Measurements from ENCODE around the gene DBF4B. TPM values are rescaled to one million over a fixed set of nuclear protein-coding genes. Genes with fewer than 3 reads are reported as not detected.
"Not testable (repeated sequence)": the region's sequence is repeated elsewhere in the genome, so short reads cannot be mapped to it uniquely, and the experiment has no call there.

The DBF4B gene
- total RNA-seq, 2 donors from 2014 or later = 3.6 to 5.6 TPM

DNA sequence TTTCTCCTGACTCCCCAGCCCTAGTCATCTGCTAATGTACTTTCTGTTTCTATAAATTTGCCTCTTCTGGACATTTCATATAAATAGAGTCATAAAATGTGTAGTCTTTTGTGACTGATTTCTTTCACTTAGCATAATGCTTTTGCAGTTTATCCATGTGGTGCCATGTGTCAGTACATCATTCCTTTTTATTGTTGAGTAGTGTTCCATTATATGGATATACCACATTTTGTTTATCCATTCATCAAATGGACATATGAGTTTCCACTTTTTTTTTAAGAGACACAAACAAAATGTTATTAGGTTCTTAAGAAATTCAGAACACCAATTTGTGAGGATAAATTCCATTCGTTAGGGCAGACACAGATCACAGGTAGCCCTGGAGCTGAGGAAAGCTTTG is 11.0 kb downstream of the DBF4B start:
- DNase-seq = no peak
- intact Hi-C loops (cut with DNase I) = no loop called here
- no peak for ATAC-seq

GRCh38 chr17:44722254-44722653 is 13.8 kb downstream of the DBF4B start:
- DNase-seq = no peak
- intact Hi-C loops (cut with DNase I) = no loop called here
- ATAC-seq = no peak

- ATAC-seq; intact Hi-C loops (cut with DNase I); DNase-seq: not testable (repeated sequence)
Observed at GRCh38 chr17:44726121-44726520, 17.7 kb downstream of the DBF4B start.

DNA sequence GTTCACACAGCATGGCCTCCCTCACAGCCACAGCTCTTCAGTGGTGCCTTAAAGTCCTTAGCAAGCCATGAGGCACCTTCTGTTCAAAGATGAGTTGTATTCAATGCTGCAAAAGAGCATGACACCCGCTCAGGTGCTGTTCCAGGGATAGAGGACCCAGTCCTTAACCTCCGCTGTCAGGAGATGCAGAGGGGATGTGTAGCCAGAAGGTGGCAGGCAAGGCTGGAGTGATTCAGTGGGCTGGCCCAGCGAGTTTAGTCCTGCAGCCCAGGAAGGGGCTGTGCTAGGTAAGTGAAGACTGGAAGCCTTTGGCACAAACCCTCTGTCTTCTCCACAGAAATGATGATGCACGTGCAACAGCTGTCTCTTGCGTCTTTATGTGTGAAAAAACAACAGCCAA is 25.3 kb downstream of the DBF4B start:
- intact Hi-C loops (cut with DNase I) = no loop called here
- DNase-seq (no peak), ATAC-seq (peak; percentile 53 to 63)

DNA sequence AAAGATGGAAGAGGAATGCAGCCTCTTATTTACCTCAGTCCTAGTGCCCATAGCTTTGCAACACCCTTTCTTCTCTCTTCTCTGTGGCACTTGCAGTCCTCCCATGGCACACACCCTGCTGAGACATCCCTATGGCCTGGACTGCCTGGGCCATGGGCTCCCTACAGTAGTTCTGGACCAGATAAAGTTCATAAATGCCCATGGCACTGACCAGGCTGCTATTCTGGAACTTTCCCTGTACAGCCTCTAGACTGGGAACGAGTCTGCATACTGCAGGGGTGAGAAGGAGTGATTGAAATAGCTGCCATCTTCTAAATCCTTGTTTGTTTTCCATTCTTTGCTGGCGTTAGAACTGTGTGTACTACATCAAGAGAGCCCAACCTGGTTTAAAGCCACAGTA is 25.8 kb downstream of the DBF4B start:
- ATAC-seq (no peak), DNase-seq (no peak)
- intact Hi-C loops (cut with DNase I) = no loop called here

- DNase-seq (no peak), ATAC-seq (no peak)
- intact Hi-C loops (cut with DNase I) = no loop called here
Observed at GRCh38 chr17:44736551-44737240, 28.2 kb downstream of the DBF4B start.

DNA sequence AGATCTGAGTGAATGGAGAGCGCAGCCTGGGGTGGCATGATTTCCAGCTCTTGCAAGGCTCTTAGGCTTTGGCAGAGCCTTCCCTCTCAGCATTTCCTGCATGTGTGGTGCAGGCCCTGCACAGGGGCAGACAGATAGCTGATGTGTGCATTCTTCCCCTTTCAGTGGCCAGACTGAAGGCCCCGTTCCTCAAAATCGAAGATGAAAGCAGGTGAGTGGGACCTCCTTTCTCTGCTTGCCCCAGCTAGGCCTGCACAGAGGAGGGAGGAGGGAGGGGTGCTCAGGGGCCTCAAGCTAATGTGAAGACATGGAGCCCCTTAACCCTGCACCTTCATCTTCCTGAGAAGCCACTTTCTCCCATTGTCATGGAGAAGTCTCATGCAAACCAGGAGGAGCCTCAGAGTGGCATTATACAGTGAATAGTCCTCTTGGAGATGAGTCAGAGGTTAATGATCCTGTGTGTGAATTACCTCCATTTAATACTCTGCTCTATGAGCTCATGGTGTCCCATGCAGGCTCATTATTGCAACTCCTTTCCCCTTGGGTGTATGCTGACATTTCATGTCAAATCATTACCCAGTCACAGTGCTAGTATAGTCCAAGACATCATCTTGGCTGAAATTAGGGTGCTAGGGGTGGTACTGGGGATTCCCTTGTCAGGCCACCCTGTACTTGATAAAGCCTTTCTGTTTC is 29.9 kb downstream of the DBF4B start:
- ATAC-seq = no peak
- no peak for DNase-seq
- intact Hi-C loops (cut with DNase I) = no loop called here

DNA sequence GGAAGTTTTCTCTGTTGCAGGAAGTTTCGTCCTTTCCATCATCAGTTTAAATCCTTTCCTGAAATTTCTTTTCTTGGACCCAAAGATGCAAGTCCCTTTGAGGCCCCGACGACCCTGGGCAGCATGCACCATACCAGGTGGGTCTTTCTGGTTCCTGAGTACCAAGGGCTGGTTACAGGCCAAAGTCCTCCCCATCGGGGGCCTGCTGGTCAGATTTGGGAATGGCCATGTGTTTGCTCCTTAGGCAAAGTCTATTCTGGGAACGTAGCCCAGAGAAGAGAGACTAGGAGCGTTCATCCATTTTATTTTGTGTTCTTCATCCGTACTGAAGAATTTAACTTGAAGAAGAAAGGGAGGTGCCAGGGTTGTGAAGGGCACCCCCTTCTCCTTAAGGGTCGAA is 32.9 kb downstream of the DBF4B start:
- DNase-seq = no peak
- ATAC-seq = no peak
- intact Hi-C loops (cut with DNase I) = no loop called here

DNA sequence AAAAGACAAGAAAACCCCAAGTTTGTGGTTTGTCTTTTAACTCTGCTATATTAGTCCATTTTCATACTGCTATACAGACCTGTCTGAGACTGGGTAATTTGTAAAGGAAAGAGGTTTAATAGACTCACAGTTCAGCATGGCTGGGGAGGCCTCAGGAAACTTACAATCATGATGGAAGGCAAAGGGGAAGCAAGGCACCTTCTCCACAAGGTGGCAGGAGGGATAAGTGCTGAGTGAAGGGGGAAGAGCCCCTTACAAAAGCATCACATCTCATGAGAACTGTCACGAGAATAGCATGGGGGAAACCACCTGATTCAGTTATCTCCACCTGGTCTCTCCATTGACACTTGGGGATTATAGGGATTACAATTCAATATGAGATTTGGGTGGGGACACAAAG is 36.8 kb downstream of the DBF4B start:
- intact Hi-C loops (cut with DNase I) = no loop called here
- DNase-seq = no peak
- ATAC-seq = no peak

DNA sequence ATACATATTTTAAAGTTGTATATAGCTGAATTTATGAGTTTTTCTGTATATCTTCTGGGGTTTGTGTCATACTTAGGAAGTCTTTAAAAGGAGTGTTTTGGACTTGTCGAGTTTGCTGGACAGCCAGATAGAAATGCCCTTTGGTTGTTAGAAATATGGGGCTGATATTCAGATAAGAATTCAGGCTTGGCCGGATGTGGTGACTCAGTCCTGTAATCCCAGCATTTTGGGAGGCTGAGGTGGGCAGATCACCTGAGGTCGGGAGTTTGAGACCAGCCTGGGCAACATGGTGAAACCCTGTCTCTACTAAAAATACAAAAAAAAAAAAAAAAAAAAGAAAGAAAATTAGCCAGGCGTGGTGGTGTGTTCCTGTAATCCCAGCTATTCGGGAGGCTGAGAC is 37.3 kb downstream of the DBF4B start:
- ATAC-seq; DNase-seq; intact Hi-C loops (cut with DNase I): not testable (repeated sequence)

DNA sequence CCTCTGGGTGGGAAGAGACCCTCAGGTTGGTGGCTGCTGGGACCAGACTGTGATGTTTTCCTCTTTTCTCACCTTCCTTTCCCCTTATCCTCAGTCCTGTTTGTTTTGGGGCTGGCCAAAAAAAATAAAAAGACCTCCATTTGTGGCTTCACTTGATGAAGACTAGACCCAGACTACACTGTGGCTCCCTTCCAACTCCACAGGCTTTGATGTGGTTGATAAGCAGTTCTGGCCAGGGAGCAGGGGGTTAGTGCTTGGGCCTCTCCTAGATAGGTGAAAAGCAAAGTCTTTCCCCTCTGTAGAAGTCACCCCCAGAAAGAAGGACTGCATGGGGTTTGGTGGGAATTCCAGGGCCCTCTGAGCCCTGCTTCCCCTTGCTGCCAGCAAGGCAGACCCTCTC is 39.1 kb downstream of the DBF4B start:
- no peak for ATAC-seq
- no peak for DNase-seq
- intact Hi-C loops (cut with DNase I) = no loop called here

GRCh38 chr17:44749076-44749979 is 40.9 kb downstream of the DBF4B start:
- ATAC-seq (peak; percentile 66 to 67), DNase-seq (peak; percentile 49)
- intact Hi-C loops (cut with DNase I) = no loop called here

GRCh38 chr17:44749980-44750318 is 41.5 kb downstream of the DBF4B start:
- intact Hi-C loops (cut with DNase I) = no loop called here
- no peak for DNase-seq
- ATAC-seq = peak; percentile 29 to 32

DNA sequence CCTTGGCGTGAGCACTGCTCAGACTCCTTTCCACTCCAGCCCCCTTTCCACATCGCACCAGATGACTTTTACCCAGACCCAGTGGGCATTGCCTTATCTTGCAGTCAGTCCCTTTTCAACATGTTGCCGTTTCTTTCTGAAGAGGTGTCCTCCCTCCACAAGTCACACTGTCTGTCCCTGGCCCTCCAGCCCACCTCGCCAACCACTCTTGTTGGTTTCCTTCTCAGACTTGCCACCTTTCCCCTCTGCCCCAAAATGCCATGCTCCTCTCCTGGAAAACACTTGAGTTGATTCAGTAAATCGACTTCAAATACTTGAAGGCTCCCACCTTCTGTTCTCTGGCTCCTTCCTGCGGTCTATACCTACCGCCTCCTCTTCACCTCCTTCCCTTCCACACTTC is 42.9 kb downstream of the DBF4B start:
- intact Hi-C loops (cut with DNase I) = no loop called here
- ATAC-seq = no peak
- no peak for DNase-seq

DNA sequence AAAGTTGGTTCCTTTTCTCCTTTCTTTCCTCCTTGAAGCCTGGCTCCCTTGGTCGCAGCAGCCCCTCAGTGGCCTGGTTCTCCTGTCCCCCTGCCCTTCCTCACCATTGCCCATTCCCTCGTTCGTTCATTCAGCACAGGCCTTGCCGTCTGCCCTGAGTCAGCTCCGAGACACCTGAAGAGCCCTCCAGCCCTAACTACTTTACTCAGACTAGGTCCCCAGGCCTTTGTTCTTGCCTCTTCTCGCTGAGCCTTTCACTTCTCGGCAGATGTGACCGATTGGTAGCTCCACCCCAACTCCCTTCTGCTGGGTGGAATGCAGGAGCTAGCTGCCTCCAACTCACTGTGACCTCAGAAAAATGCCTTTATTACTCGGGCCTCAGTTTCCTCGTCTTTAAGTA is 43.3 kb downstream of the DBF4B start:
- DNase-seq = no peak
- no peak for ATAC-seq
- intact Hi-C loops (cut with DNase I) = no loop called here

DNA sequence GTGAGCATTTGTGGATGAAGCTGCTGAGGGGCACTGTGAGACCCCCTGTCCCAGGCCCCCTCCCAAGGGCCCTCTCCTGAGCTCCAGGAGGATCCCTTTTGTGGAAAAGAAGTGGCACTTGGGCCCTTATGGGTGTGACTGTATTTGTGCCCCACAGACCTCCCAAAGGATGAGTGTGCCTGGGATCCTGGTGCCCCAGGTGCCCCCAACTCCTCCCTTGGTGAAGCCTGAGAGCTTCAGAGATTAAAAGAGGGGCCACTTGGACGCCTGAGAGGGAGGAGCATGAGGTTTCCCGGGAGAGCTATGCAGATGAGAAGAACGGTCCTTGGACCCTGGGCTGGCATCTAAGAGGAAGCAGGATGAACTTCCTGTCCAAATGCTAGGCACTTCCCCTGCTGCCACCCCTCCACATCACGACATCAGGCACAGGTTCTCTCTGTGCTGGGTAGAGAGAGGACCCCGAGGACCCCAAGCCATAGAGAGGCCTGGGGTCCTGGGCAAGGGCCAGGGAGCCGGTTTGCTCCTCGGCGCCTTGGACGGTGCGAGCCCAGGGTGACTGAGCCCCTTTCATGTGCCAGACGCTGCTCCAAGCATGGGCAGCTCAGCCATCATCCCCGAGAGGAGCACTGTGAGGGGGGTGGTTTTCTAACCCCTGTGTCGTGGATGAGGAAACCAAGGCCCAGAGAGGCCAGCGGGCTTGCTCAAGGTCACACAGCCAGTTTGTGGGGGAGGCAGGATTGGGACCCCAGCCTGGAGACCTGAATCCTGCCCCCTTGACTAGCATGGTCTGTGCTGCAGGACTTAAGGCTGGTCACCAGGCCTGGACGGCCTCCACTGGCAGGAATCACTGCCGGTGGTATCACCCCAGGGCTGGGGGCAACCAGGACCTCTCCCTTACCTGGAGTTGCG is 44.7 kb downstream of the DBF4B start:
- intact Hi-C loops (cut with DNase I) = no loop called here
- no peak for DNase-seq
- no peak for ATAC-seq

DNA sequence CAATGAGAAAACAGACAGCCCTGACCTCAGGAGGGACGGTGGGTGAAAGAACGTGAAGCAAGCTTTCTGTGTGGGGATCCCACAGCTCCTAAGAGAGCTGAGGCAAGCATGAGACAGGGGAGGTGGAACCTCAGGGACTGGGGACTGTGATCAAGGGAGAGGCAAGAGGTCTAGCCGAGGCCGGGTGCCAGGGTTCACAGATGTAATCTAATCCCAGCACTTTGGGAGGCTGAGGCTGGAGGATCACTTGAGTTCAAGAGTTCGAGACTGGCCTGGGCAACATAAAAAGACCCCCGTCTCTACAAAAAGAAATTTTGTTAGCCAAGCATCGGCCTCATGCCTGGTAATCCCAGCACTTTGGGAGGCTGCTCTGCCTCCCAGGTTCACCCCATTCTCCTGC is 45.8 kb downstream of the DBF4B start:
- intact Hi-C loops (cut with DNase I) = no loop called here
- DNase-seq (no peak), ATAC-seq (no peak)

GRCh38 chr17:44755180-44755579 is 46.7 kb downstream of the DBF4B start:
- intact Hi-C loops (cut with DNase I); ATAC-seq; DNase-seq: not testable (repeated sequence)

All from left cardiac atrium (tissue), 4 donors.